NB4 (cell line): ENCODE data around the gene UGGT2.
"Not testable (repeated sequence)": the region's sequence is repeated elsewhere in the genome, so short reads cannot be mapped to it uniquely, and the experiment has no call there.

Experiments used
- DNase-seq: peaks from one replicate; pipeline ENCODE4 v3.0.0; 2010; ENCODE audit warnings: low read depth
- H3K4me3 ChIP-seq: one replicate; pipeline ENCODE4 v1.5.1; 2011; ENCODE audit warnings: mild to moderate bottlenecking, low read depth, low read length, moderate library complexity
- MYC ChIP-seq: IDR thresholded peaks from 2 replicates; pipeline ENCODE4 v1.6.1; 2011; ENCODE audit warnings: low read depth, low read length
- POLR2A ChIP-seq: IDR thresholded peaks from 2 replicates; pipeline ENCODE4 v1.6.1; 2011; ENCODE audit warnings: mild to moderate bottlenecking; ENCODE audit not compliant: insufficient read length; ENCODE audit errors: extremely low read depth
- TF ChIP-seq, protein P1 (sequence below): IDR thresholded peaks from 2 replicates; pipeline ENCODE4 v1.6.1; 2011; ENCODE audit warnings: low read depth, low read length
- TF ChIP-seq, protein P2 (sequence below): IDR thresholded peaks from one replicate; pipeline ENCODE4 v1.5.1; 2012; ENCODE audit warnings: low read depth, low read length

The UGGT2 gene

DNA sequence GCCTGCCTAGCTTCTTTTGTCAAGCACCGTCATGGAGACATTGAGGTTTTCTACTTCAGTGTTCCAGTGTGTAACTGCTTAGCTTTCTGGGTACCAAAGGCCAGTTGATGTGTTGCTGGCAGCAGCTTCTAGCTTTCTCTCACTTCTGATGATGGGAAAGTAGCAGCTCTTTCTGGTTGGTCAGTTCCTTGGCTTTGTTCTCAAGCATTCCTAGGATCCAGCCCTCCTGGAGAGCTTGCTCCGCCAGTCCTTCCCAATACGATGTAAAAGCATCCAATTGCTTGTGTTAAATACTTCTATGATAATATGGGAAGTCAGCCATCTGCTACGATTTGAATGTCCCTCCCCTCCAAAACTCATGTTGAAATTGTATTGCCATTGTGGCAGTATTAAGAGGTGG, 182.8 kb downstream of the UGGT2 start:
- DNase-seq = no peak
- TF ChIP-seq, protein P1, sequence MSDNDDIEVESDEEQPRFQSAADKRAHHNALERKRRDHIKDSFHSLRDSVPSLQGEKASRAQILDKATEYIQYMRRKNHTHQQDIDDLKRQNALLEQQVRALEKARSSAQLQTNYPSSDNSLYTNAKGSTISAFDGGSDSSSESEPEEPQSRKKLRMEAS = no peak
- TF ChIP-seq MYC (no peak), POLR2A (no peak)
- TF ChIP-seq, protein P2, sequence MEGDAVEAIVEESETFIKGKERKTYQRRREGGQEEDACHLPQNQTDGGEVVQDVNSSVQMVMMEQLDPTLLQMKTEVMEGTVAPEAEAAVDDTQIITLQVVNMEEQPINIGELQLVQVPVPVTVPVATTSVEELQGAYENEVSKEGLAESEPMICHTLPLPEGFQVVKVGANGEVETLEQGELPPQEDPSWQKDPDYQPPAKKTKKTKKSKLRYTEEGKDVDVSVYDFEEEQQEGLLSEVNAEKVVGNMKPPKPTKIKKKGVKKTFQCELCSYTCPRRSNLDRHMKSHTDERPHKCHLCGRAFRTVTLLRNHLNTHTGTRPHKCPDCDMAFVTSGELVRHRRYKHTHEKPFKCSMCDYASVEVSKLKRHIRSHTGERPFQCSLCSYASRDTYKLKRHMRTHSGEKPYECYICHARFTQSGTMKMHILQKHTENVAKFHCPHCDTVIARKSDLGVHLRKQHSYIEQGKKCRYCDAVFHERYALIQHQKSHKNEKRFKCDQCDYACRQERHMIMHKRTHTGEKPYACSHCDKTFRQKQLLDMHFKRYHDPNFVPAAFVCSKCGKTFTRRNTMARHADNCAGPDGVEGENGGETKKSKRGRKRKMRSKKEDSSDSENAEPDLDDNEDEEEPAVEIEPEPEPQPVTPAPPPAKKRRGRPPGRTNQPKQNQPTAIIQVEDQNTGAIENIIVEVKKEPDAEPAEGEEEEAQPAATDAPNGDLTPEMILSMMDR = no peak
- no peak overlapping the region for H3K4me3 ChIP-seq

DNA sequence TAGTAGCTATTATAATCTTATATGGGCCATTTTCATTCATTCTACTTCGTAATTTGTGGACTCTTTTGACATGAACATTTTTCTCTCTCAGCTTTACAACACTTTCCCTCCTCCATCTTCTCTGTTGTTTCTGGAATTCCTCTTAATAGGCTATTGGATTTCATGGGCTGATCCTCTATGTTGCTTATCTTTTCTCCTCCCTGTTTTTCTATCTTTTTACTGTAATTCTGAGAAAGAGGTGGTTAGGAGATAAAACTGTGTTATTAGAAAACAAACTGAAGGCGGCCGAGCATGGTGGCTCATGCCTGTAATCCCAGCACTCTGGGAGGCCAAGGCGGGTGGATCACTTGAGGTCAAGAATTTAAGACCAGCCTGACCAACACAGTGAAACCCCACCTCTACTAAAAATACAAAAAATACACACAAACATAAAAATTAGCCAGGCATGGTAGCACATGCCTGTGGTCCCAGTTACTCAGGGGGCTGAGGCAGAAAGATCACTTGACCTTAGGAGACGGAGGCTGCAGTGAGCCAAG, 188.1 kb downstream of the UGGT2 start:
- no peak for DNase-seq
- TF ChIP-seq, protein P2 = no peak
- TF ChIP-seq, protein P1 = no peak
- no peak for TF ChIP-seq MYC
- H3K4me3 ChIP-seq = no peak overlapping the region

DNA sequence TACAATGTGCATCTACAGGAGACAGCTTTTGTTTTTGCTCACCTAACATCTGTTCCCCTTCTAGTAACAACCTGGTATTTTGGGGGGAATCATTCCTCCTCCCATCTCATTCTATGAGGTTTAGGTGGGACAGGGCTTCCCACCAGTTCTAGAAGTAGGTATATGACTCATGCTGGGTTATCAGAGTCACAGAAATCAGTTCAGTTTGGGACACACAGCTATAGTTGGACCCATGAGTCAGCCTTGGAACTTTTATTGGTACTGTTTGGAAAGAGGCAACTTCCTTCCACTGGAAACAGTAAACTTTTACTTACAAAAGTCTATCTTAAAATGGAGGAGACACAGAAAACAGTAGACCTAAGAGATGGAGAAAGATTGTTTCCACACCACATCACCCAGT, 190.8 kb downstream of the UGGT2 start:
- no peak overlapping the region for H3K4me3 ChIP-seq
- TF ChIP-seq MYC (no peak), POLR2A (no peak)
- TF ChIP-seq, protein P2 = no peak
- TF ChIP-seq, protein P1 = no peak
- no peak for DNase-seq

DNA sequence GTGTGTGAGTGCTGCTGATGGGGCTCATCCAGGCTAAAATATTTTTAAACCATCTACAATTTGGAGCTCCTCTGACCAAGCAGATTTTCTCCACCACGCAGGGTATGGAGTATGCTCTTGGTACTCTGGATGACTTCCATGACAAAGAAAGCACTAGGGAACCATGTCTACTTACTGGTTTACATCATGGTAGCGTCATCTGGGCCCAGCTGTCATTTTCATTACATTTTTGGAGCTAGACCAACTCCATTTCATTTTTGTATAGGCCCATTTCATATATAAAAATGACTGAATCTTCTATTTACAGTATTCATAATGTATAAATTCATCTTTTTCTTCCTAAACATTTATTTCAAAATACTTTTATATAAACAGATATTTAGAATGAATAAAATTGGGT, 191.9 kb downstream of the UGGT2 start:
- H3K4me3 ChIP-seq = no peak overlapping the region
- TF ChIP-seq POLR2A (no peak), MYC (no peak)
- TF ChIP-seq, protein P1 = no peak
- TF ChIP-seq, protein P2 = no peak
- DNase-seq = no peak

DNA sequence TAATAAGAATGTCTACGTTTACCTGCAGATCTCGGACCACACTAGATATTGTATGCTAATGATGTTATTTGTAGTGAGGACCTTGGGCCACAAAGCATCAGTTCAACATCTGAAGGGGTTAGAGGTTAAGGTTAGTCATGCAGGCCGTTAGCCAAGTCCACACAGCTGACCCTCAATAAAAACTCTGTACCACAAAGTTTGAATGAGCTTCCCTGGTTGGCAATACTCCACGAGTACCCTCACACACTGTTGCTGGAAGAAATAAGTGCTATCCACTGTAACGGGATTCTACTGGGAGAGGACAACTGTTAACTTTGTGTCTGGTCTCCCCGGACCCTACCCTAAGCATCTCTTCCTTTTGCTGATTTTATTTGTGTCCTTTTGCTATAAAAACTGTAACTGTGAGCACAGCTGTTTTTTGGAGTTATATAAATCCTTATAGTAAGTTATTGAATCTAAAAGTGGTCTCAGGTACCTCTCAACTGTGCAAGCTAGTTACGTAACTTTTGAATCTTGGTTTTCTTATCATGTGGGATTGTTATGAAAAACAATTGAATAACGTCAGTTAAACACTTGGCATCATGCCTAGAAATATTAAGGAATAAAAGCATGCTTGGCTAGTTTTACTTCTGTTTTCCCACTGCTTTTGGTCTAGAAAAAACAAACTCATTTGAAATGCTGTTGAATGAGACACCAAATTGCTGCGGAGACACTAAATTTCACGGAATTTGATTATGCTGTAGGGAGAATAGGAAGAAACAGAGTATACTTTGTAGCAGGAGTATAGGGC, 194.7 kb downstream of the UGGT2 start:
- DNase-seq = no peak
- TF ChIP-seq POLR2A = no peak

DNA sequence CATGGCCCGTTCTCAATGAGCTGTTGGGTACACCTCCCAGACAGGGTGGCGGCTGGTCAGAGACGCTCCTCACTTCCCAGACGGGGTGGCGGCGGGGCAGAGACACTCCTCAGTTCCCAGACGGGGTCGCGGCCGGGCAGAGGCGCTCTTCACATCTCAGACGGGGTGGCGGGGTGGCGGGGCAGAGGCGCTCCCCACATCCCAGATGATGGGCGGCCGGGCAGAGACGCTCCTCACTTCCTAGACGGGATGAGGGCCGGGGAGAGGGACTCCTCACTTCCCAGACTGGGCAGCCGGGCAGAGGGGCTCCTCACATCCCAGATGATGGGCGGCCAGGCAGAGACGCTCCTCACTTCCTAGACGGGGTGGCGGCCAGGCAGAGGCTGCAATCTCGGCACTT, 207.5 kb downstream of the UGGT2 start:
- DNase-seq, H3K4me3 ChIP-seq: not testable (repeated sequence)

More for the DNA sequence above, 194.7 kb downstream of the UGGT2 start:
- no peak overlapping the region for H3K4me3 ChIP-seq

DNA sequence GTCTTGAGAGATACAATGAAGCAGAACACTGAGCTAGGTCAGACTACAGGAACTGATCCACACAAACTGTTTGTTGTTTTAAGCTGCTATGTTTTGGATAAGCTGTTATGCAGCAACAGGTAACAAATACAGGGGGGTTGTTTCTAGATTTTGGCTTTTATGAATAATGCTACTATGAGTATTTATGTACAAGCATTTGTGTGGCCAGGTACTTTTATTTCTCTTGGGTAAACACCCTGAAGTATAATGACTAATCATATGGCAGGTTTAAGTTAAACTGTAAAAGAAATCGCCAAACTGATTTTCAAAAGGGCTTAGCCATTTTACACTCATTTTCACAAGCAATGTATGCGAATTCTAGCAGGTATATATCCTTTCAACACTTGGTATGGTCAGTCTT, 210.3 kb downstream of the UGGT2 start:
- no peak overlapping the region for H3K4me3 ChIP-seq
- TF ChIP-seq POLR2A (no peak), MYC (no peak)
- TF ChIP-seq, protein P2 = no peak
- TF ChIP-seq, protein P1 = no peak
- DNase-seq = no peak
